ENCODE results near the gene SLC66A2. TPM values are rescaled to one million over a fixed set of nuclear protein-coding genes. Genes with fewer than 3 reads are reported as not detected.

SLC66A2 gene
- total and polyA plus RNA-seq, 8 donors = 17.3 to 69.8 (median 24.4) TPM

- H3K4me3 ChIP-seq = no peak overlapping the region
- DNase-seq (peak in 3 of 4 donors; percentile 12 to 83 (median 38)), ATAC-seq (peak; percentile 54)
- no peaks in the 10 kb centered on the region for H3K9me3 ChIP-seq
- no peak overlapping the region for H3K27ac ChIP-seq
- peaks cover 0 to 6% of the 10 kb centered on the region in 2 donors for H3K4me1 ChIP-seq
- no peak for TF ChIP-seq CTCF (IDR thresholded peaks at IDR 0.05)
- peaks cover 0 to 13% of the 10 kb centered on the region in 2 donors for H3K27me3 ChIP-seq
- H3K36me3 ChIP-seq = no peaks in the 10 kb centered on the region
- intact Hi-C loops (cut with DNase I) = no loop called here
Observed at GRCh38 chr18:79855147-79855933, 96.1 kb downstream of the SLC66A2 start.

- intact Hi-C loops (cut with DNase I) = no loop called here
- H3K9me3 ChIP-seq = no peaks in the 10 kb centered on the region
- TF ChIP-seq CTCF (IDR thresholded peaks at IDR 0.05) = no peak
- DNase-seq = no peak
- no peak for ATAC-seq
- H3K36me3 ChIP-seq = no peaks in the 10 kb centered on the region
- H3K4me1 ChIP-seq = peaks cover 0 to 6% of the 10 kb centered on the region in 2 donors
- no peak overlapping the region for H3K27ac ChIP-seq
- no peak overlapping the region for H3K4me3 ChIP-seq
- peaks cover 0 to 13% of the 10 kb centered on the region in 2 donors for H3K27me3 ChIP-seq
Observed at GRCh38 chr18:79853993-79854364, 97.5 kb downstream of the SLC66A2 start.

GRCh38 chr18:79853303-79853992 lies 98.0 kb downstream of the SLC66A2 start:
- no peak for ATAC-seq
- H3K36me3 ChIP-seq = no peaks in the 10 kb centered on the region

GRCh38 chr18:79852561-79853302 lies 98.7 kb downstream of the SLC66A2 start:
- peak in 2 of 4 donors; percentile 21 to 58 for DNase-seq
- no peaks in the 10 kb centered on the region for H3K9me3 ChIP-seq
- intact Hi-C loops (cut with DNase I) = no loop called here
- peaks cover 0 to 6% of the 10 kb centered on the region in 2 donors for H3K4me1 ChIP-seq
- no peak overlapping the region for H3K27ac ChIP-seq
- no peak overlapping the region for H3K4me3 ChIP-seq
- no peaks in the 10 kb centered on the region for H3K36me3 ChIP-seq
- H3K27me3 ChIP-seq = peaks cover 0 to 13% of the 10 kb centered on the region in 2 donors
- TF ChIP-seq CTCF (IDR thresholded peaks at IDR 0.05) = no peak
- no peak for ATAC-seq

More at GRCh38 chr18:79853303-79853992, 98.0 kb downstream of the SLC66A2 start:
- TF ChIP-seq CTCF (IDR thresholded peaks at IDR 0.05) = no peak
- peak in 1 of 4 donors; percentile 77 for DNase-seq
- peaks cover 0 to 6% of the 10 kb centered on the region in 2 donors for H3K4me1 ChIP-seq
- peaks cover 0 to 13% of the 10 kb centered on the region in 2 donors for H3K27me3 ChIP-seq
- H3K9me3 ChIP-seq = no peaks in the 10 kb centered on the region
- intact Hi-C loops (cut with DNase I) = no loop called here
- H3K27ac ChIP-seq = no peak overlapping the region
- no peak overlapping the region for H3K4me3 ChIP-seq

Other genes with a start within 250 kb of the SLC66A2 start
- gene KCNG2, start 153.7 kb downstream of the SLC66A2 start, total RNA-seq = 1 to 10 TPM in 1 of 2 donors, under 1 TPM in 1; 0.20 to 1.1 TPM
- gene KCNG2, start 153.7 kb downstream of the SLC66A2 start, polyA plus RNA-seq (ENCODE audit: insufficient read length in 6 of 6) = under 1 TPM; 0.17 to 0.38 (median 0.31) TPM
- 10 to 100 TPM; 23.1 to 38.5 TPM for gene HSBP1L1, start 13.0 kb upstream of the SLC66A2 start, total RNA-seq
- gene HSBP1L1, start 13.0 kb upstream of the SLC66A2 start, polyA plus RNA-seq (ENCODE audit: insufficient read length in 6 of 6) = 10 to 100 TPM; 21.7 to 28.3 (median 26.5) TPM
- 100 to 1,000 TPM in 1 of 2 donors, 10 to 100 TPM in 1; 82.7 to 106 TPM for gene TXNL4A, start 36.9 kb upstream of the SLC66A2 start, total RNA-seq
- gene TXNL4A, start 36.9 kb upstream of the SLC66A2 start, polyA plus RNA-seq (ENCODE audit: insufficient read length in 6 of 6) = 10 to 100 TPM; 54.7 to 86.5 (median 64.2) TPM
- gene RBFA, start 82.8 kb upstream of the SLC66A2 start, total RNA-seq = 10 to 100 TPM; 18.7 to 25.1 TPM
- gene RBFA, start 82.8 kb upstream of the SLC66A2 start, polyA plus RNA-seq (ENCODE audit: insufficient read length in 6 of 6) = 10 to 100 TPM; 38.1 to 47.4 (median 40.9) TPM
- gene ADNP2, start 157.6 kb upstream of the SLC66A2 start, total RNA-seq = 10 to 100 TPM; 13.5 to 14.4 TPM
- 10 to 100 TPM; 17.3 to 22.6 (median 20.5) TPM for gene ADNP2, start 157.6 kb upstream of the SLC66A2 start, polyA plus RNA-seq (ENCODE audit: insufficient read length in 6 of 6)

Measured in left lung (tissue), 10 donors.